NCI-H748 (cell line): ENCODE measurements around the gene LSS.
"Not testable (repeated sequence)": the region's sequence is repeated elsewhere in the genome, so short reads cannot be mapped to it uniquely, and the experiment has no call there.

Experiments used
- DNase-seq: peaks from one replicate; lab custom pipeline; 2025; ENCODE audit not compliant: unreplicated experiment; lab: John Stamatoyannopoulos, UW

LSS gene

GRCh38 chr21:46141767-46142581 is 86.6 kb downstream of the LSS start:
- no peak for DNase-seq

- not testable (repeated sequence) for DNase-seq
These were observed 88.1 kb downstream of the LSS start for GRCh38 chr21:46140352-46141003.

GRCh38 chr21:46139686-46140085 is 88.9 kb downstream of the LSS start:
- no peak for DNase-seq

DNA sequence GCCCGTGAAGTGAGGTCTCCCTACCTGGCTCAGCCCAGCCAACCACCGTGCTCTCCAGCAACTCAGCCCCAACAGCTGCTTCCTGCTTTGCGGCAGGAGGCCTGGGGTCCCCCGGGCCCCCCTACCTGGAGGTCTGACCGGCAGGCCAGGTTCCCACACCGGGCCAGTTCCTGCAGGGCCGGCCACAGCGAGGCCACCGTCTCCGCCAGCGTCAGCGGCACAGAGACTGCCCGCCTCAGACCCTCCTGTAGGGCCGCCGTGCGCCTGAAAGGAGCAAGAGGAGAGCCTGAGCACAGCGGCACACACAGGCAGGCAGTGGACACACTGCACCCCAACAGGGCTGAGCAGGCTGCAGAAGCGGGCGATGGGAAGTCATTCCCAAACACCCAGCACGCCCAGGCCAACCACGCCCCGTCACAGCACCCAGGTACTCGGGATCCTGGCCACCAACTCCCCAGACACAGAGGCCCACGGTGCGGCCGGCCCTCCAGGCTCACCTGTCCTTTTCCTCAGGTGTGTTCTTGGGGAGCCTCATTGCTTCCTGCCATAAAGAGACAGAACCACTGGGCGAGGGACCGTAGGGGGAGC is 90.1 kb downstream of the LSS start:
- no peak for DNase-seq
